Coronary artery (tissue), 2 donors: ENCODE measurements around the gene PUS7L.
"Not testable (repeated sequence)": the region's sequence is repeated elsewhere in the genome, so short reads cannot be mapped to it uniquely, and the experiment has no call there.

ENCODE experiments used
- DNase-seq: peaks from one replicate; pipeline ENCODE4 v3.0.0-alpha.2; 2017; ENCODE audit warnings: low spot score
- H3K27ac ChIP-seq, 2 donors: fragments of 200-600 bp; sonication (generic); one replicate each; pipeline ENCODE4 v1.5.1; 2016 to 2019
- H3K4me3 ChIP-seq: fragments of 200-600 bp; sonication (generic); 2 replicates; pipeline ENCODE4 v1.5.1; 2016; ENCODE audit warnings: mild to moderate bottlenecking, moderate library complexity
- CTCF ChIP-seq: fragments of 200-600 bp; sonication (generic); IDR thresholded peaks from one replicate; pipeline ENCODE4 v1.5.1; 2019; ENCODE audit warnings: antibody characterized with exemption

PUS7L gene

DNA sequence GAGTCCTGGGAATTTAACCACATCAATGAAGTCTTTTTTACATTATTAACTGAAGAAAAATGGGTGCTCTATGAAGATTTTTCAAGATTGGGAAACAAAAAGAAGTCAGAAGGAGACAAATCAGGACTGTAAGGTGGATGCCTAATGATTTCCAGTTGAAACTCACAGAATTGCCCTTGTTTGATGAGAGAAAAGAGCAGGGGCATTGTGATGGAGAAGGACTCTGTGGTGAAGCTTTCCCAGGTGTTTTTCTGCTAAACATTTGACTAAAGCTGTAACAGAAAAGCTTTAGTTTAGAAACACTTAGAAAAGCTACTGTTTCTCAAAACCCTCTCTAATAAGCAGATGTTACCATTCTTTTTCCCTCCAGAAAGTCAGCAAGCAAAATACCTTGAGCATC is 5.9 kb upstream of the PUS7L start:
- no peak overlapping the region for H3K4me3 ChIP-seq
- H3K27ac ChIP-seq = no peak overlapping the region
- DNase-seq = no peak
- no peak for TF ChIP-seq CTCF

- TF ChIP-seq CTCF = no peak
- no peak for DNase-seq
Observed at GRCh38 chr12:43763769-43764168, 5.2 kb upstream of the PUS7L start.

GRCh38 chr12:43762596-43762995 is 4.0 kb upstream of the PUS7L start:
- no peak for DNase-seq

More at GRCh38 chr12:43763769-43764168, 5.2 kb upstream of the PUS7L start:
- H3K4me3 ChIP-seq = no peak overlapping the region
- no peak overlapping the region for H3K27ac ChIP-seq

DNA sequence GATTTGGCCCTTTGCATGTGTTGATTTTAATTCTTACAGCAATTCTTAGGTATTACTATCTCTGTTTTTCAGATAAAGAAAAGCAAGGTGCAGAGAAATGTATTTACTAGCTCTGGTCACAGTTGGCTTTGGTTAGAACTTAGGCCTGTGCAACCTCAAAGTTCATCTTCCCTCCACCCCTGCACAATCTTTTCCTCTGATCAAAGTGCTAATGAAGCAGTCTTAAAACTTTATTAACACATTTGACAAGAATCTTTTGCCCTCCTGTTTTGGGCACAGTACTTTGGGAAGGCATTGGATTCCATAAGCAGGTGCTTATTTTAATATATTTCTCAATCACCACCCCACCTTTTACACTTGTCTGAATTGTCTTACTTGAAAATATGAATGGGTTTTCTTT is 2.9 kb upstream of the PUS7L start:
- DNase-seq = no peak
- H3K27ac ChIP-seq = no peak overlapping the region
- no peak for TF ChIP-seq CTCF

More at GRCh38 chr12:43762596-43762995, 4.0 kb upstream of the PUS7L start:
- TF ChIP-seq CTCF = no peak
- Histone ChIP-seq H3K4me3 (no peak overlapping the region), H3K27ac (no peak overlapping the region)

GRCh38 chr12:43760396-43760795 is 1.8 kb upstream of the PUS7L start:
- Histone ChIP-seq H3K4me3 (peak overlapping the region; percentile 81), H3K27ac (no peak overlapping the region)
- DNase-seq = no peak
- TF ChIP-seq CTCF = no peak

More for the DNA sequence above, 2.9 kb upstream of the PUS7L start:
- H3K4me3 ChIP-seq = no peak overlapping the region

GRCh38 chr12:43758247-43758727 is 303 bp downstream of the PUS7L start:
- Histone ChIP-seq H3K27ac (peak overlapping the region; percentile 51 to 83), H3K4me3 (peak overlapping the region; percentile 81)
- TF ChIP-seq CTCF = no peak
- DNase-seq = no peak

DNA sequence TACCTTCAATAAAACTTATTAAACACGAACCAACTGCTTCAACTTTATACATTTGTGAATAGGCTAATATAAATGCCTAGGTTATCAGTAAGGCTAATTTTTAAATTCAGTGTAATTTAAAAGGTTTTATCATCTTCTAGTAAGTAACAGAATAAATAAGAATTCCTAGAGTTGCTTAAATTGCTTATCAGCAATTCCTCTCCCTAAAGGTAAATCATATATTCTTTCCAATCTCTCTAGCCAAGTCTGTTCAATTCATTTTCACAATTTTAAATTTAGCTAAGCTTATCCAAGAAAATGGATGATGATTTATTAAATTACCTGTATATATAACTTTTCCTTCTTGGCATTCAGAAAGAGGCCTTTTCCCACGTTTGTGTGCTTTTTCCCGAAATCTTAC is 4.6 kb downstream of the PUS7L start:
- TF ChIP-seq CTCF = no peak
- Histone ChIP-seq H3K4me3 (no peak overlapping the region), H3K27ac (no peak overlapping the region)
- DNase-seq = no peak

- DNase-seq = not testable (repeated sequence)
Observed at GRCh38 chr12:43751360-43751759, 7.2 kb downstream of the PUS7L start.

More at GRCh38 chr12:43751360-43751759, 7.2 kb downstream of the PUS7L start:
- not testable (repeated sequence) for H3K4me3 ChIP-seq, H3K27ac ChIP-seq
